ENCODE results near the gene PLA2G2C.

The PLA2G2C gene

DNA sequence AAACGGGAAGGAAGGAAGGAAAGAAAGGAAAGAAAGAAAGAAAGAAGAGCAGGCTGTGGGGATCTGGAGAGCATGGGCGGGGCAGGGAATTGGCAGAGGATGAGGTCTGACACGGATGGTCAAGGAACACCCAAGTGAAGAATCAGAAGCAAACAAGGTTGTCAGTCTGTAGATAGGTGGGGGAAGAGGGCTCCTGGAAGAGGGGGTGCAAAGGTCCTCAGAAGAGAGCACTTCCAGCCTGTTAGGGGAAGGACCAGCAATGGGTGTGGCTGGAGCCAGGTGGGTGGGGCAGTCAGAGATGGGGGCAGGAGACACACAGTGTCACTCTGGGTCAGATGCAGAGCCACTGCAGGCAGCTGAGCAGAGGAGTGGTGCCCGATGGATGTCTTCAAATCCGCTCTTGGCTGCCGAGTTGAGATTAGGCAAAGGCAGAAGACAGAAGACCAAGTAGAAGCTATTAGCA lies 11.0 kb upstream of the PLA2G2C start:
- no peaks in the 10 kb centered on the region for H3K4me1 ChIP-seq (ENCODE audit: control insufficient read depth in 1 of 2, insufficient read depth in 1 of 2, low read depth in 1 of 2, low read length in 1 of 2)

GRCh38 chr1:20195462-20195780 lies 9.1 kb upstream of the PLA2G2C start:
- H3K27me3 ChIP-seq: peaks cover 71% of the 10 kb centered on the region
- TF ChIP-seq CTCF (IDR thresholded peaks at IDR 0.05): no peak

More for the DNA sequence above, 11.0 kb upstream of the PLA2G2C start:
- Histone ChIP-seq H3K4me3 (ENCODE audit: low read depth in 1 of 2, low read length in 1 of 2) (no peak overlapping the region), H3K36me3 (no peaks in the 10 kb centered on the region), H3K27ac (no peak overlapping the region), H3K9me3 (no peaks in the 10 kb centered on the region), H3K27me3 (peaks cover 63% of the 10 kb centered on the region)
- no peak for TF ChIP-seq CTCF (IDR thresholded peaks at IDR 0.05)

GRCh38 chr1:20194757-20195461 lies 8.6 kb upstream of the PLA2G2C start:
- Histone ChIP-seq H3K27me3 (peaks cover 71% of the 10 kb centered on the region), H3K9me3 (no peaks in the 10 kb centered on the region), H3K36me3 (no peaks in the 10 kb centered on the region), H3K4me3 (ENCODE audit: low read depth in 1 of 2, low read length in 1 of 2) (no peak overlapping the region), H3K27ac (no peak overlapping the region), H3K4me1 (ENCODE audit: control insufficient read depth in 1 of 2, insufficient read depth in 1 of 2, low read depth in 1 of 2, low read length in 1 of 2) (no peaks in the 10 kb centered on the region)
- TF ChIP-seq CTCF (IDR thresholded peaks at IDR 0.05): no peak

More at GRCh38 chr1:20195462-20195780, 9.1 kb upstream of the PLA2G2C start:
- H3K9me3 ChIP-seq: no peaks in the 10 kb centered on the region
- H3K27ac ChIP-seq: no peak overlapping the region
- no peaks in the 10 kb centered on the region for H3K36me3 ChIP-seq
- no peaks in the 10 kb centered on the region for H3K4me1 ChIP-seq (ENCODE audit: control insufficient read depth in 1 of 2, insufficient read depth in 1 of 2, low read depth in 1 of 2, low read length in 1 of 2)
- H3K4me3 ChIP-seq (ENCODE audit: low read depth in 1 of 2, low read length in 1 of 2): no peak overlapping the region

GRCh38 chr1:20194224-20194623 lies 7.9 kb upstream of the PLA2G2C start:
- no peaks in the 10 kb centered on the region for H3K36me3 ChIP-seq
- H3K27ac ChIP-seq: no peak overlapping the region
- H3K27me3 ChIP-seq: peaks cover 71% of the 10 kb centered on the region
- no peaks in the 10 kb centered on the region for H3K9me3 ChIP-seq
- no peak for TF ChIP-seq CTCF (IDR thresholded peaks at IDR 0.05)
- no peak overlapping the region for H3K4me3 ChIP-seq (ENCODE audit: low read depth in 1 of 2, low read length in 1 of 2)
- no peaks in the 10 kb centered on the region for H3K4me1 ChIP-seq (ENCODE audit: control insufficient read depth in 1 of 2, insufficient read depth in 1 of 2, low read depth in 1 of 2, low read length in 1 of 2)

- Histone ChIP-seq H3K4me1 (ENCODE audit: control insufficient read depth in 1 of 2, insufficient read depth in 1 of 2, low read depth in 1 of 2, low read length in 1 of 2) (no peaks in the 10 kb centered on the region), H3K4me3 (ENCODE audit: low read depth in 1 of 2, low read length in 1 of 2) (no peak overlapping the region), H3K9me3 (no peaks in the 10 kb centered on the region), H3K27ac (no peak overlapping the region), H3K36me3 (no peaks in the 10 kb centered on the region), H3K27me3 (peaks cover 72% of the 10 kb centered on the region)
- TF ChIP-seq CTCF (IDR thresholded peaks at IDR 0.05): no peak
Observed at GRCh38 chr1:20192871-20193411, 6.6 kb upstream of the PLA2G2C start.
